ENCODE data around the gene NPHP3. TPM values are rescaled to one million over a fixed set of nuclear protein-coding genes. Genes with fewer than 3 reads are reported as not detected.

NPHP3 gene
- total RNA-seq, 4 donors from 2014 or later = 6.3 to 13.4 (median 10.6) TPM

- in situ Hi-C loops (cut with MboI; ENCODE audit: low sequenced_read_pairs in 4 of 4) = loop anchor here in 1 of 4 donors (5.0 kb wide), 1 partner anchor 98 kb away; no protein-coding TSS in a partner anchor
- Histone ChIP-seq H3K27ac (no peak overlapping the region), H3K36me3 (peaks cover 0 to 30% of the 10 kb centered on the region in 2 donors)
These were observed 87.2 kb downstream of the NPHP3 start for GRCh38 chr3:132635052-132635451.

More at GRCh38 chr3:132635052-132635451, 87.2 kb downstream of the NPHP3 start:
- ATAC-seq = no peak
- DNase-seq = no peak
- H3K9me3 ChIP-seq = no peaks in the 10 kb centered on the region
- TF ChIP-seq CTCF (IDR thresholded peaks at IDR 0.05 in 4 of 5, conservative IDR thresholded peaks at IDR 0.05 in 1 of 5) = no peak
- TF ChIP-seq POLR2A (IDR thresholded peaks at IDR 0.05) = no peak
- intact Hi-C loops (cut with DNase I; ENCODE audit: low total_unique reads) = no loop called here
- no peak overlapping the region for H3K4me3 ChIP-seq
- H3K4me1 ChIP-seq = peaks cover 0 to 5% of the 10 kb centered on the region in 2 donors
- no peaks in the 10 kb centered on the region for H3K27me3 ChIP-seq

Other genes starting within 250 kb of the NPHP3 start
- not detected for gene ACKR4, start 125.1 kb downstream of the NPHP3 start, total RNA-seq
- gene ACAD11, start 62.6 kb downstream of the NPHP3 start, total RNA-seq = 10 to 100 TPM in 1 of 4 donors, 1 to 10 TPM in 3; 2.2 to 12.4 (median 4.4) TPM
- gene UBA5, start 62.1 kb downstream of the NPHP3 start, total RNA-seq = 10 to 100 TPM; 19.3 to 27.7 (median 21.5) TPM

Measured in gastrocnemius medialis (tissue), 4 donors.